Upper lobe of right lung (tissue), 1 donor: ENCODE data around the gene RUNX1. TPM values are rescaled to one million over a fixed set of nuclear protein-coding genes. Genes with fewer than 3 reads are reported as not detected.

ENCODE experiments used
- ATAC-seq: fragments of 200-7000 bp; cut with Tn5 transposase; one replicate; pipeline ENCODE4 v1.9.1; 2020; ENCODE audit warnings: mild to moderate bottlenecking, moderate library complexity
- DNase-seq: peaks from one replicate; pipeline ENCODE4 v3.0.0-alpha.2; 2020
- H3K27ac ChIP-seq: fragments of 200-600 bp; one replicate; pipeline ENCODE4 v1.8.0; 2022
- H3K27me3 ChIP-seq: fragments of 200-600 bp; one replicate; pipeline ENCODE4 v1.8.0; 2022; ENCODE audit warnings: mild to moderate bottlenecking
- H3K36me3 ChIP-seq: fragments of 200-600 bp; one replicate; pipeline ENCODE4 v1.8.0; 2022
- H3K4me1 ChIP-seq: fragments of 200-600 bp; one replicate; pipeline ENCODE4 v1.8.0; 2022
- H3K4me3 ChIP-seq: fragments of 200-600 bp; one replicate; pipeline ENCODE4 v1.8.0; 2022; ENCODE audit warnings: mild to moderate bottlenecking
- H3K9me3 ChIP-seq: fragments of 200-600 bp; one replicate; pipeline ENCODE4 v1.8.0; 2022
- intact Hi-C: fragments of 100-400 bp; cut with DNase I; formaldehyde crosslinking; loops from one replicate; pipeline ENCODE4 v1.11.0; 2022
- total RNA-seq: library from RNA; stranded (reverse); fragmentation: NEBNext Ultra II Directional; extraction: Animal tissue kit (Norgen Biotek cat#: 25700); gene quantifications from one replicate; pipeline ENCODE4 v1.2.1, GENCODE V29; 2021
- TF ChIP-seq, protein P1 (sequence below): fragments of 200-600 bp; IDR thresholded peaks from one replicate; pipeline ENCODE4 v1.8.0; 2022; ENCODE audit warnings: antibody characterized with exemption
- donor health status: DM: no; HTN: yes; CAD: no; lungs with severe emphysema.

The RUNX1 gene
- total RNA-seq, 1 donor from 2014 or later, result 86.9 TPM

GRCh38 chr21:35059742-35060141 is 10.6 kb upstream of the RUNX1 start:
- H3K9me3 ChIP-seq, result no peaks in the 10 kb centered on the region
- TF ChIP-seq, protein P1, sequence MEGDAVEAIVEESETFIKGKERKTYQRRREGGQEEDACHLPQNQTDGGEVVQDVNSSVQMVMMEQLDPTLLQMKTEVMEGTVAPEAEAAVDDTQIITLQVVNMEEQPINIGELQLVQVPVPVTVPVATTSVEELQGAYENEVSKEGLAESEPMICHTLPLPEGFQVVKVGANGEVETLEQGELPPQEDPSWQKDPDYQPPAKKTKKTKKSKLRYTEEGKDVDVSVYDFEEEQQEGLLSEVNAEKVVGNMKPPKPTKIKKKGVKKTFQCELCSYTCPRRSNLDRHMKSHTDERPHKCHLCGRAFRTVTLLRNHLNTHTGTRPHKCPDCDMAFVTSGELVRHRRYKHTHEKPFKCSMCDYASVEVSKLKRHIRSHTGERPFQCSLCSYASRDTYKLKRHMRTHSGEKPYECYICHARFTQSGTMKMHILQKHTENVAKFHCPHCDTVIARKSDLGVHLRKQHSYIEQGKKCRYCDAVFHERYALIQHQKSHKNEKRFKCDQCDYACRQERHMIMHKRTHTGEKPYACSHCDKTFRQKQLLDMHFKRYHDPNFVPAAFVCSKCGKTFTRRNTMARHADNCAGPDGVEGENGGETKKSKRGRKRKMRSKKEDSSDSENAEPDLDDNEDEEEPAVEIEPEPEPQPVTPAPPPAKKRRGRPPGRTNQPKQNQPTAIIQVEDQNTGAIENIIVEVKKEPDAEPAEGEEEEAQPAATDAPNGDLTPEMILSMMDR, result no peak

GRCh38 chr21:35058058-35058457 is 9.0 kb upstream of the RUNX1 start:
- Histone ChIP-seq H3K4me1 (no peaks in the 10 kb centered on the region), H3K4me3 (no peak overlapping the region), H3K9me3 (no peaks in the 10 kb centered on the region), H3K27ac (no peak overlapping the region), H3K27me3 (no peaks in the 10 kb centered on the region), H3K36me3 (no peaks in the 10 kb centered on the region)
- intact Hi-C loops, result no loop called here
- DNase-seq (no peak), ATAC-seq (no peak)
- TF ChIP-seq, protein P1, result no peak

More at GRCh38 chr21:35059742-35060141, 10.6 kb upstream of the RUNX1 start:
- no peaks in the 10 kb centered on the region for H3K36me3 ChIP-seq
- ATAC-seq, result no peak
- no peaks in the 10 kb centered on the region for H3K27me3 ChIP-seq
- intact Hi-C loops, result no loop called here
- no peak for DNase-seq
- H3K4me1 ChIP-seq, result no peaks in the 10 kb centered on the region
- no peak overlapping the region for H3K4me3 ChIP-seq
- H3K27ac ChIP-seq, result no peak overlapping the region

- Histone ChIP-seq H3K4me3 (no peak overlapping the region), H3K36me3 (no peaks in the 10 kb centered on the region), H3K9me3 (no peaks in the 10 kb centered on the region), H3K27me3 (no peaks in the 10 kb centered on the region), H3K4me1 (no peaks in the 10 kb centered on the region), H3K27ac (no peak overlapping the region)
- intact Hi-C loops, result no loop called here
- no peak for DNase-seq
- TF ChIP-seq, protein P1, result no peak
- ATAC-seq, result no peak
These were observed 8.3 kb upstream of the RUNX1 start for GRCh38 chr21:35057428-35057827.

DNA sequence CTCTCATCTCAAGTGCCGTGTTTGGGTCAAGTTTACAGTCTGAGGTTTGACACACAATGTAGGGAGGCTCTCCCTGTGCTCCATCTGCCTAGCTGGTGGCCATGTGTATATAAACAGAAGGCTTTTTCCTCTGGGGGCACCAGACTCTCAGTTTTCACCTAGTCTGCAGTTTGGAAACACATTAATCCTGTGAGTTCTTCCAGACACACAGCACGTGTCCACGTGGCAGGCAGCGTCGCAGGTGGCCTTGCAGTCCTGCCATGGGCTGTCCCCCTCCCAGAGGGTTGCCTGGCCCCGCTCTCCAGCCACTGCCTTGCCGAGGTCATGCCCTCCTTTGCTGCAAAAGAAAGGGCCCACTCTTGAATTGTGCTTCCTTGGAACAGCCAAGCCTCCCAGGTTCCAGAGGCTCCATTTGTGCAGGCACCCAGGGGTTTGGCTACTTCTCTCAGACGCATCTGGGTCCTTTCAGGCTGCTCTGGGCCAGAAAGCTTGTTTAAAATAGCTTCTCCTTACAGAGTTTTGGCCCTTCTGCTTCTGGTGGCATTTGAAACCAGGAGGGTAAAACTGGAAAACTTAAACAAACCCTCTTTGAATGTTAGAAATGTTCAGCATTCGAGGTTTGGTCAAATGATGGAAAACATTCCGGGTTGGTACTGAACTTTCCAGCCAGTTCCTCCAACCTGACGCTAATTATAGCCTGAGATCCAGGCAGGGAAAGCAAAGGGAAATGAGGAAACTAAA is 4.4 kb upstream of the RUNX1 start:
- no peak overlapping the region for H3K4me3 ChIP-seq
- H3K27me3 ChIP-seq, result no peaks in the 10 kb centered on the region
- ATAC-seq, result no peak
- no peak for DNase-seq
- H3K36me3 ChIP-seq, result no peaks in the 10 kb centered on the region
- H3K27ac ChIP-seq, result no peak overlapping the region
- TF ChIP-seq, protein P1, result no peak
- H3K4me1 ChIP-seq, result peaks cover 16% of the 10 kb centered on the region
- intact Hi-C loops, result no loop called here
- no peaks in the 10 kb centered on the region for H3K9me3 ChIP-seq

DNA sequence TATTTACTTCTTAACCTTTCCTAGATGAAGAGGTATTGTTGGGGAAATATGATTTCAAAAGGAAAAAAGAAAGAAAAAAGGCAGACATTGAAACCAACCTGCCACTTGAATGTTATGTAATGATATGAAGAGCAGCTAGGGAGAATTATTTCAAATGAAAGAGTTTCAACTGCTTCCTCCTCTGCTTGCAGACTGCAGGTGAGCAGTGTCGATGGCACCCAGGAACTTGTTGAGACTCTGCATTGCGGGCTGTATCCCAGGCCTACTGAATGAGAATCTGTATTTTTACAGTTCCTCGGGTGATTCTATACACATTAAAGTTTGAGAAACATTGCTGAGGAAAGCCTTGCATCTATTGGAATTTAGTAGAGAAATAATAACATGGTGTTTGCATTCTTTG is 3.7 kb upstream of the RUNX1 start:
- DNase-seq (no peak), ATAC-seq (no peak)
- H3K4me3 ChIP-seq, result no peak overlapping the region
- H3K36me3 ChIP-seq, result no peaks in the 10 kb centered on the region
- peaks cover 23% of the 10 kb centered on the region for H3K4me1 ChIP-seq
- H3K27me3 ChIP-seq, result no peaks in the 10 kb centered on the region
- no peak overlapping the region for H3K27ac ChIP-seq
- H3K9me3 ChIP-seq, result no peaks in the 10 kb centered on the region
- TF ChIP-seq, protein P1, result no peak
- intact Hi-C loops, result no loop called here
